Sigmoid colon (tissue), 7 donors: Measurements from ENCODE around the gene NAALADL2. TPM values are rescaled to one million over a fixed set of nuclear protein-coding genes. Genes with fewer than 3 reads are reported as not detected.

ENCODE experiments used
- DNase-seq: peaks from one replicate; pipeline ENCODE4 v3.0.0-alpha.2; 2019
- H3K27ac ChIP-seq, 4 donors: fragments of 200-600 bp; sonication (generic); one replicate each; pipeline ENCODE4 v1.5.1; 2016 to 2019; ENCODE audit warnings: mild to moderate bottlenecking in 1 of 4
- H3K27me3 ChIP-seq, 3 donors: fragments of 200-600 bp; sonication (generic); one replicate each; pipeline ENCODE4 v1.5.1; 2019; ENCODE audit warnings: mild to moderate bottlenecking in 1 of 3
- H3K36me3 ChIP-seq, 4 donors: fragments of 200-600 bp; sonication (generic); one replicate each; pipeline ENCODE4 v1.5.1; 2016 to 2019
- H3K4me1 ChIP-seq, 4 donors: fragments of 200-600 bp; sonication (generic); one replicate each; pipeline ENCODE4 v1.5.1; 2017 to 2019
- H3K4me3 ChIP-seq, 4 donors: fragments of 200-600 bp; sonication (generic); one replicate each; pipeline ENCODE4 v1.5.1; 2017 to 2019; ENCODE audit warnings: mild to moderate bottlenecking in 2 of 4, moderate library complexity in 1 of 4
- H3K9me3 ChIP-seq, 4 donors: fragments of 200-600 bp in 3 of 4; sonication (generic) in 3 of 4; one replicate each; pipeline versions ENCODE4 v1.5.1 to v1.6.1; 2013 to 2019
- EP300 ChIP-seq, 4 donors: sonication (generic); formaldehyde crosslinking; IDR thresholded peaks; one replicate each; pipeline ENCODE4 v1.6.1; 2017; ENCODE audit warnings: antibody characterized with exemption in 4 of 4
- POLR2A ChIP-seq, 2 donors: fragments of 450-650 bp; IDR thresholded peaks; one replicate each; pipeline ENCODE4 v1.6.1; 2016; ENCODE audit warnings: antibody characterized with exemption in 2 of 2, mild to moderate bottlenecking in 2 of 2, moderate library complexity in 2 of 2
- POLR2AphosphoS5 ChIP-seq, 4 donors: sonication (generic); formaldehyde crosslinking; IDR thresholded peaks; one replicate each; pipeline ENCODE4 v1.6.1; 2017; ENCODE audit warnings: antibody characterized with exemption in 4 of 4
- WGBS, 2 donors: extraction: QIAGEN DNeasy Blood & Tissue Kit; methylation state at CpG; one replicate each; pipeline ENCODE4 v1.1.7; 2013; 5-methylcytosine and 5-hydroxymethylcytosine counted together
- intact Hi-C: fragments of 100-400 bp; cut with DNase I; formaldehyde crosslinking; loops from one replicate; pipeline ENCODE4 v1.15.1; 2023
- polyA plus RNA-seq, 3 donors: library from polyadenylated mRNA; stranded (reverse); fragments of 200-250 nt; gene quantifications; one replicate each; pipeline ENCODE4 v1.2.3, GENCODE V29; 2013
- total RNA-seq, 4 donors: library from RNA; depleted of rRNA; stranded (reverse); fragments of >200 nt; gene quantifications; one replicate each; pipeline ENCODE4 v1.1.0, GENCODE V29; 2016
- TF ChIP-seq, protein P1 (sequence below), 4 experiments: fragments of 450-650 bp in 3 of 4; fragments of 200-600 bp in 1 of 4; IDR thresholded peaks; one replicate each; pipeline ENCODE4 v1.5.1; 2016 to 2019; ENCODE audit warnings: antibody characterized with exemption in 4 of 4, mild to moderate bottlenecking in 3 of 4, moderate library complexity in 2 of 4
- donor health status: healthy with polysubstance abuse.
- donor health status: Bipolar disorder and iron deficiency.
- donor health status: healthy.

Gene NAALADL2
- total and polyA plus RNA-seq, 7 donors: 0.46 to 18.5 (median 6.0) TPM

DNA sequence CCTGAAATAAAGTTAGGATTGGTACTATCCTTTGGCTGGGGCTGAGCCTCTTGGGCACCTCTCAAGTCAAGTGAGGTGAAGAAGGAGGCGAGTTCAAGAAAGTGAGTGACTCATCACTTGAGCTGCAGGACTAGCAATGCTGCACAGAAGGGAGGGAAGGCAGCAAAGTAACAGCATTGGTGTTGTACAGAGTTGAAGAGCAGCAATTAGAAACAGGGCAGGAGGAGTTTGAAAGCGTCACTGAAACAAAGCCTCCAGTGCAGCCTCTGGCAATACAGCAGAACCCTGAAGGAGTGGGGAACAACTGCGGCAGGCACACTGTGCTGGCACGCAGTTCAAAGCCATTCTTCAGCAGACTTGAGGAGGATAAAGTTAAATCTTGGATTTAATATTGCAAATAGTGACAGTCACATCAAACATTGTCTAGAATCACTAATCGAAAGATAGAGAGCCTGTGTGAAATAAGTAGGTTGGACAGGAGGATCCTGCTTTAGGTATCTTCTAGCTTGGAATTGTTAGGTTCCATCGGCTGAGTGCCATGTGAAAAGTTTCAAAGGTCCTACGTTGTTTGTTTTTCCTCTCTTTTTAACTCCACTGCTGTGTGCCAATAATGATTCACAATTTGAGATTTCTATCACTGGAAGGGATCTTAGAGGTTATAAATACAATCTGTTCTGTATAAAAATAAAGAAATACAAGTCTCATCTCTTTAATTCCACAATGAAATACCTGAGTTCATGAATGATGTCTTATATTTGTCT lies 479.8 kb downstream of the NAALADL2 start:
- H3K36me3 ChIP-seq: no peaks in the 10 kb centered on the region
- WGBS, 2 donors: 15 to 61% methylated on average over 7 of the region's 7 CpGs
- intact Hi-C loops: no loop called here
- no peak overlapping the region for H3K27ac ChIP-seq
- DNase-seq: no peak
- no peak overlapping the region for H3K4me3 ChIP-seq
- no peaks in the 10 kb centered on the region for H3K4me1 ChIP-seq
- TF ChIP-seq EP300 (IDR thresholded peaks at IDR 0.05): no peak
- no peak for TF ChIP-seq POLR2A (IDR thresholded peaks at IDR 0.05)
- TF ChIP-seq POLR2AphosphoS5 (IDR thresholded peaks at IDR 0.05): no peak
- TF ChIP-seq, protein P1, sequence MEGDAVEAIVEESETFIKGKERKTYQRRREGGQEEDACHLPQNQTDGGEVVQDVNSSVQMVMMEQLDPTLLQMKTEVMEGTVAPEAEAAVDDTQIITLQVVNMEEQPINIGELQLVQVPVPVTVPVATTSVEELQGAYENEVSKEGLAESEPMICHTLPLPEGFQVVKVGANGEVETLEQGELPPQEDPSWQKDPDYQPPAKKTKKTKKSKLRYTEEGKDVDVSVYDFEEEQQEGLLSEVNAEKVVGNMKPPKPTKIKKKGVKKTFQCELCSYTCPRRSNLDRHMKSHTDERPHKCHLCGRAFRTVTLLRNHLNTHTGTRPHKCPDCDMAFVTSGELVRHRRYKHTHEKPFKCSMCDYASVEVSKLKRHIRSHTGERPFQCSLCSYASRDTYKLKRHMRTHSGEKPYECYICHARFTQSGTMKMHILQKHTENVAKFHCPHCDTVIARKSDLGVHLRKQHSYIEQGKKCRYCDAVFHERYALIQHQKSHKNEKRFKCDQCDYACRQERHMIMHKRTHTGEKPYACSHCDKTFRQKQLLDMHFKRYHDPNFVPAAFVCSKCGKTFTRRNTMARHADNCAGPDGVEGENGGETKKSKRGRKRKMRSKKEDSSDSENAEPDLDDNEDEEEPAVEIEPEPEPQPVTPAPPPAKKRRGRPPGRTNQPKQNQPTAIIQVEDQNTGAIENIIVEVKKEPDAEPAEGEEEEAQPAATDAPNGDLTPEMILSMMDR (IDR thresholded peaks at IDR 0.05): no peak
- H3K9me3 ChIP-seq: no peaks in the 10 kb centered on the region
- H3K27me3 ChIP-seq: no peaks in the 10 kb centered on the region

DNA sequence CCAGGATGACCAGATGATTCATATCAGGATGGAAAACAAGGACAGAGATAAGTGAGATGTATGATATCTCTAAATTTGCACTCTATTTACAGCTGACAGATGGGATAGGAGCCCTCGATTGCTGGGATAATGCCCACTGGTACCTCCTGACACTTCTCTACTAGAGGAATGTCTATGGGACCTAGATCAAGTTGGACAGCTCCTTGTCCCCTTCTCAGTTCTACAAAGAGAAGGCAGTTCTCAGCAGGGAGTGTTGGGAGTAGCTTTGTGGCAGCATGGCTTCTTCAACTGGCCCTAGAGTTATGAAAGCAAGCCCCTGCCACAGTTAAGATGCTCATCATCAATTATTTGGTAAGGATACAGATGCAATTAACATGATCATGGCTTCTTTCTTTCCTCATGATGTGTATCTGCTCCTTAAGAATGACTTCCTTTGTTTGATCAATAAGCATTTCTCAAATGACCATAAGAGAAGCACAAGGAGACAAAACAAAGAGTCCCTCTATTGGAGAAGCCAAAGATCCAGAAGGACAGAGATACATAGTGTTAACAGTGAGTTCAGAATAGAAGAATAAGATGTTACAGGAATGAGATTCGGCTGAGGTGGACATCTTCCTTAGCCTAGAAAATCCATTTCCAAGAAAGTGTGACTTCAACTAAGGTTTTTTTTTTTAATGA lies 481.3 kb downstream of the NAALADL2 start:
- WGBS, 2 donors: 89 to 92% methylated on average over 2 of the region's 2 CpGs
- no peak for TF ChIP-seq EP300 (IDR thresholded peaks at IDR 0.05)
- no peak for TF ChIP-seq POLR2AphosphoS5 (IDR thresholded peaks at IDR 0.05)
- TF ChIP-seq, protein P1 (IDR thresholded peaks at IDR 0.05): no peak

DNA sequence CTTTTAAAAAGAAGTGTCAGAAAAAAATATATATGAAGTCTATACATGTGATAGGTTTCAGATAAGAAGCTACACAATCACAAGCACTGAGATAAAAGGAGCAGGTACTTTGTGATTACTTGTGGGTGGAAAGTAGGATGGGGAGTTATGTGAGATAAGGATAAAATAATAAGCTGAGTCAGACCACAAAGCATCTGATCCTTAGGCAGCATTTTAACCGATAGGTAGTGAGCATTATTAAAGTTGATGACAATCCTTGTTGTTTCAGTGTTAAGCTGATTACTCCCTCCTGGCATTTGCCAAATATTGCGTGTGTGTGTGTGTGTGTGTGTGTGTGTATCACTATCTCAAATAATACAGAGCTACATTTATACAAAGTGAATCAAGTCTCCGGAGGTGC lies 483.1 kb downstream of the NAALADL2 start:
- Histone ChIP-seq H3K27ac (no peak overlapping the region), H3K4me1 (peaks cover 0 to 7% (median 6%) of the 10 kb centered on the region in 4 donors), H3K36me3 (no peaks in the 10 kb centered on the region), H3K9me3 (no peaks in the 10 kb centered on the region), H3K4me3 (no peak overlapping the region), H3K27me3 (no peaks in the 10 kb centered on the region)
- TF ChIP-seq POLR2A (IDR thresholded peaks at IDR 0.05) (no peak), POLR2AphosphoS5 (IDR thresholded peaks at IDR 0.05) (no peak), EP300 (IDR thresholded peaks at IDR 0.05) (no peak)
- TF ChIP-seq, protein P1 (IDR thresholded peaks at IDR 0.05): no peak
- DNase-seq: no peak
- 73 to 86% methylated on average over 3 of the region's 3 CpGs for WGBS, 2 donors
- intact Hi-C loops: no loop called here

More for the DNA sequence above, 481.3 kb downstream of the NAALADL2 start:
- intact Hi-C loops: no loop called here
- Histone ChIP-seq H3K27ac (no peak overlapping the region), H3K4me3 (no peak overlapping the region), H3K27me3 (no peaks in the 10 kb centered on the region), H3K36me3 (no peaks in the 10 kb centered on the region), H3K4me1 (no peaks in the 10 kb centered on the region), H3K9me3 (no peaks in the 10 kb centered on the region)
- DNase-seq: no peak

DNA sequence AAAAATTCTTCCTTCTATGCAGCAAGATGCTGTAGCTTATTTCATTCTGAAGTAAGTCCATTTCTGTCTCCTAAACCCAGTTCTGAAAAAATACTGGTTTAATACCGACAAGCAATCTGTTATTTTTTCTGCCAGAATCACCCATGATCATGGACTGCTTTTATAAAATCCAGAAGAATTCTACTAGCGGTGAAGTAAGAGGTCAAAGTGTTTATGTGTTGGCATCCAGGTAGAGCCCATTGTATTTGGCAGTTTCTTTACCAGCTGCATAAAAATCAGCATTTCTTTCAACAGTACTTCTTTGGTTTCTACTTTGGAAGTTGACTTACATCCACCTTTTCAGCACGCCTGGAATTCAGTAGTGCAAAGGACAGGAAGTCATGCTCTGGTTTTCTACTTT lies 484.8 kb downstream of the NAALADL2 start:
- DNase-seq: no peak
- Histone ChIP-seq H3K4me1 (peaks cover 0 to 7% (median 6%) of the 10 kb centered on the region in 4 donors), H3K36me3 (no peaks in the 10 kb centered on the region), H3K4me3 (no peak overlapping the region), H3K27me3 (no peaks in the 10 kb centered on the region), H3K27ac (no peak overlapping the region), H3K9me3 (no peaks in the 10 kb centered on the region)
- TF ChIP-seq POLR2A (IDR thresholded peaks at IDR 0.05): no peak
- no peak for TF ChIP-seq POLR2AphosphoS5 (IDR thresholded peaks at IDR 0.05)
- no peak for TF ChIP-seq EP300 (IDR thresholded peaks at IDR 0.05)
- TF ChIP-seq, protein P1 (IDR thresholded peaks at IDR 0.05): no peak
- intact Hi-C loops: no loop called here
- 65 to 96% methylated on average over 3 of the region's 3 CpGs for WGBS, 2 donors
